ENCODE results near the gene PIBF1. TPM values are rescaled to one million over a fixed set of nuclear protein-coding genes. Genes with fewer than 3 reads are reported as not detected.

The PIBF1 gene
- total RNA-seq, 1 experiment from 2014 or later, result 30.6 TPM

DNA sequence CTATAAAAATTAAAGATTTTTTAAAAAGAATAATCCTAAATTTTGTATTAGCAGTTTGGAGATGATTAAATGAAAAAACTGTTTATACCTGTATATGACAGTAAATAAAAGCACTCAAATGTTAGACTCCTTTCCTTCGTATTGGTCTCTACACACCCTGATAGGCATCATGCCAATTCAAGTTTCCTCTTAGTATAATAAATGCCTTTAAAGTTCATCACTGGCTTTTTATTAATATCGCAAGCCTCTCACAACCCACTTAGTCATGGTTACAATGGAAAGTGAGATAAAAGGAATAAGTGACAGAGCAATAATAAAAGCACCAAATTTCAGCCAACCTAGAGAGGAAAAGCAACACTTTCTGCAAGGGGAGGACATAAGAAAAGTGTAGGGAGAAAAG lies 102.2 kb downstream of the PIBF1 start:
- H3K27me3 ChIP-seq (replicated peaks; ENCODE audit: insufficient read depth, low read depth, low read length, poor library complexity), result no peaks in the 10 kb centered on the region
- H3K36me3 ChIP-seq (ENCODE audit: insufficient read depth, low read length, poor library complexity, severe bottlenecking), result no peaks in the 10 kb centered on the region
- TF ChIP-seq EZH2 (IDR thresholded peaks at IDR 0.05; ENCODE audit: borderline replicate concordance, low read depth, low read length, poor library complexity, severe bottlenecking), result no peak
- TF ChIP-seq, protein P1, sequence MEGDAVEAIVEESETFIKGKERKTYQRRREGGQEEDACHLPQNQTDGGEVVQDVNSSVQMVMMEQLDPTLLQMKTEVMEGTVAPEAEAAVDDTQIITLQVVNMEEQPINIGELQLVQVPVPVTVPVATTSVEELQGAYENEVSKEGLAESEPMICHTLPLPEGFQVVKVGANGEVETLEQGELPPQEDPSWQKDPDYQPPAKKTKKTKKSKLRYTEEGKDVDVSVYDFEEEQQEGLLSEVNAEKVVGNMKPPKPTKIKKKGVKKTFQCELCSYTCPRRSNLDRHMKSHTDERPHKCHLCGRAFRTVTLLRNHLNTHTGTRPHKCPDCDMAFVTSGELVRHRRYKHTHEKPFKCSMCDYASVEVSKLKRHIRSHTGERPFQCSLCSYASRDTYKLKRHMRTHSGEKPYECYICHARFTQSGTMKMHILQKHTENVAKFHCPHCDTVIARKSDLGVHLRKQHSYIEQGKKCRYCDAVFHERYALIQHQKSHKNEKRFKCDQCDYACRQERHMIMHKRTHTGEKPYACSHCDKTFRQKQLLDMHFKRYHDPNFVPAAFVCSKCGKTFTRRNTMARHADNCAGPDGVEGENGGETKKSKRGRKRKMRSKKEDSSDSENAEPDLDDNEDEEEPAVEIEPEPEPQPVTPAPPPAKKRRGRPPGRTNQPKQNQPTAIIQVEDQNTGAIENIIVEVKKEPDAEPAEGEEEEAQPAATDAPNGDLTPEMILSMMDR (conservative IDR thresholded peaks at IDR 0.05; ENCODE audit: low read depth, low read length), result no peak
- POLR2A ChIA-PET (ENCODE audit: low non-redundant PET), result no interaction called here
- no peak for DNase-seq (ENCODE audit: low spot score)
- H3K9me3 ChIP-seq (ENCODE audit: low read depth, low read length, poor library complexity, severe bottlenecking), result peaks cover 6% of the 10 kb centered on the region
- intact Hi-C loops (cut with micrococcal nuclease; ENCODE audit: unreplicated experiment), result no loop called here
- BruUV-seq (replicated peaks), result no TSS peak
- H3K27ac ChIP-seq (ENCODE audit: low read depth, low read length, poor library complexity, severe bottlenecking), result no peak overlapping the region
- no peaks in the 10 kb centered on the region for H3K4me1 ChIP-seq (ENCODE audit: insufficient read depth, low read length, poor library complexity, severe bottlenecking)
- CTCF ChIA-PET, result no interaction called here
- H3K4me3 ChIP-seq (ENCODE audit: low read depth, low read length, poor library complexity, severe bottlenecking), result no peak overlapping the region

DNA sequence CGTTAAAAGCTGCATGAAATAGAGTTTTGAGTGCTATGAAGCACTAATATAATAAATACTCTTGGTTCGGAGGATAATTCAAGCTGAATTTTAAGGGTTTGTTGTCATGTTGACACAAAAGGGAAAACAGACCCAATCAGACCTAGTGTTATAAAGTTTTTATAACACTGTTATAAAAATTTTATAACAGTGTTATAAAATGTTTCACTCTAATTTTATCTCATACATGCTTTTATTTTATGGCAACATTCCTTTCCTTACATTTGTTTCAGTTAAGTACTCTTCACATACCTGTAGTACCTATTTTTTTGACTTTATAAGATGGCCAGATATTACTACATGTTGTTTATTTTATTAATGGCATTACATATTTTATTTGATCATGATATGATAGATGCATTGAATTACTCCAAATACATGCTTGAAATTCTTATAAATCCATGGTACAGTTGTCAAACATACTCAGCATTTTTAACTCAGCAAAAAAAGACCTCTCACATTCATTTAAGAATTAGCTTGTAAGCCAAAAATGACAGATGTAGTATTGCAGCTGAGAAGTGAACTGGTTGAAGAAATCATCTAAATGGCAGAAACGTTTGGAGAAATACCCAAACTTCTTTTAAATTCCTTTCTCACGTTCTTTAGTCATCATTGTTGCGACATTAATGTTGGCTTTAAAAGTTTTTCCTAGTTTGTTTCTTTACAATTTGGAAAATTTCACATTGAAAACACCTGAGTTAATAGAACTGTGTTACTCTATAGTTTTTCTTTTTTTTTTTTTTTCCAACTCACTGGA lies 104.5 kb downstream of the PIBF1 start:
- DNase-seq (ENCODE audit: low spot score), result no peak

DNA sequence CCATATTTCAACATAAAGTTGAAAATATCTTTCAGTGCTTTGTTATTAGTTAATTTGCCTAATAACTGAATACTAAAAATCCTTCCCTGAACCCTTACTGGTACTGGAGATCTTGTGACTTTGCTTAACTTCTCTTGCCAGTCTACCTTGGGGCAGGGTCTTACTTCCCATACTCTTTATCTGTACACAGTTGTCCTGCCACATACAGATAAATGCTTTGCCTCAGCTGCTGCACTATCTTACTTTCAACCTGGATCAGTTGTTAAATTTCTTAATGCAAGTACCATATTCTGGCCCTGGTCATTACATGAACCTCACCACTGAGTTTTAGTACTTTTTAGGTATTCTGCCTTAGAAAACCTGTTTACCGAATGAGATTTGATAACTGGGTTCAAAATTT lies 107.6 kb downstream of the PIBF1 start:
- Histone ChIP-seq H3K4me1 (ENCODE audit: insufficient read depth, low read length, poor library complexity, severe bottlenecking) (no peaks in the 10 kb centered on the region), H3K9me3 (ENCODE audit: low read depth, low read length, poor library complexity, severe bottlenecking) (no peaks in the 10 kb centered on the region), H3K27me3 (replicated peaks; ENCODE audit: insufficient read depth, low read depth, low read length, poor library complexity) (no peaks in the 10 kb centered on the region), H3K36me3 (ENCODE audit: insufficient read depth, low read length, poor library complexity, severe bottlenecking) (peaks cover 6% of the 10 kb centered on the region), H3K27ac (ENCODE audit: low read depth, low read length, poor library complexity, severe bottlenecking) (no peak overlapping the region), H3K4me3 (ENCODE audit: low read depth, low read length, poor library complexity, severe bottlenecking) (no peak overlapping the region)
- intact Hi-C loops (cut with micrococcal nuclease; ENCODE audit: unreplicated experiment), result no loop called here
- no peak for DNase-seq (ENCODE audit: low spot score)
- no TSS peak for BruUV-seq (replicated peaks)
- no peak for TF ChIP-seq EZH2 (IDR thresholded peaks at IDR 0.05; ENCODE audit: borderline replicate concordance, low read depth, low read length, poor library complexity, severe bottlenecking)
- TF ChIP-seq, protein P1 (conservative IDR thresholded peaks at IDR 0.05; ENCODE audit: low read depth, low read length), result no peak
- ChIA-PET POLR2A (ENCODE audit: low non-redundant PET) (no interaction called here), CTCF (no interaction called here)

More for the DNA sequence above, 104.5 kb downstream of the PIBF1 start:
- POLR2A ChIA-PET (ENCODE audit: low non-redundant PET), result no interaction called here
- TF ChIP-seq, protein P1 (conservative IDR thresholded peaks at IDR 0.05; ENCODE audit: low read depth, low read length), result no peak
- no peak for TF ChIP-seq EZH2 (IDR thresholded peaks at IDR 0.05; ENCODE audit: borderline replicate concordance, low read depth, low read length, poor library complexity, severe bottlenecking)
- peaks cover 6% of the 10 kb centered on the region for H3K9me3 ChIP-seq (ENCODE audit: low read depth, low read length, poor library complexity, severe bottlenecking)
- H3K27ac ChIP-seq (ENCODE audit: low read depth, low read length, poor library complexity, severe bottlenecking), result no peak overlapping the region
- H3K36me3 ChIP-seq (ENCODE audit: insufficient read depth, low read length, poor library complexity, severe bottlenecking), result no peaks in the 10 kb centered on the region
- no peaks in the 10 kb centered on the region for H3K27me3 ChIP-seq (replicated peaks; ENCODE audit: insufficient read depth, low read depth, low read length, poor library complexity)
- no TSS peak for BruUV-seq (replicated peaks)
- H3K4me3 ChIP-seq (ENCODE audit: low read depth, low read length, poor library complexity, severe bottlenecking), result no peak overlapping the region
- CTCF ChIA-PET, result no interaction called here
- intact Hi-C loops (cut with micrococcal nuclease; ENCODE audit: unreplicated experiment), result no loop called here
- no peaks in the 10 kb centered on the region for H3K4me1 ChIP-seq (ENCODE audit: insufficient read depth, low read length, poor library complexity, severe bottlenecking)

All from A673 (cell line).